Measurements from ENCODE around the gene FSTL3. TPM values are rescaled to one million over a fixed set of nuclear protein-coding genes. Genes with fewer than 3 reads are reported as not detected.
A peak's percentile ranks its signal among the peaks of the same experiment; 100 is the strongest.

Gene FSTL3
- total and polyA plus RNA-seq, 8 donors, result 7.6 to 145 (median 11.5) TPM

- Histone ChIP-seq H3K4me3 (peak overlapping the region; percentile 76 to 99), H3K27ac (peak overlapping the region in 1 of 2 donors; percentile 77)
- intact Hi-C loops (cut with DNase I), result no loop called here
These were observed 43.6 kb upstream of the FSTL3 start for GRCh38 chr19:632579-633067.

GRCh38 chr19:633068-633785 is 43.0 kb upstream of the FSTL3 start, which contains the start of gene POLRMT:
Gene POLRMT (minus strand): TSS chr19:633537. CDS start chr19:633512, 25 bp downstream.
- H3K27me3 ChIP-seq, result no peaks in the 10 kb centered on the region
- peaks cover 13 to 28% of the 10 kb centered on the region in 2 donors for H3K4me1 ChIP-seq
- H3K36me3 ChIP-seq, result peaks cover 0 to 27% of the 10 kb centered on the region in 2 donors
- no peaks in the 10 kb centered on the region for H3K9me3 ChIP-seq
- ATAC-seq, result peak; percentile 97
- intact Hi-C loops (cut with DNase I), result no loop called here
- H3K27ac ChIP-seq, result peak within 1 kb of the TSS in 1 of 2 donors; percentile 77
- DNase-seq, result peak; percentile 98 to 99 (median 98)
- TF ChIP-seq CTCF (IDR thresholded peaks at IDR 0.05), result peak in 1 of 2 donors; percentile 36
- peak within 1 kb of the TSS; percentile 76 to 99 for H3K4me3 ChIP-seq

More at GRCh38 chr19:632579-633067, 43.6 kb upstream of the FSTL3 start:
- DNase-seq (no peak), ATAC-seq (peak; percentile 19)
- peaks cover 13 to 28% of the 10 kb centered on the region in 2 donors for H3K4me1 ChIP-seq
- TF ChIP-seq CTCF (IDR thresholded peaks at IDR 0.05), result no peak
- H3K9me3 ChIP-seq, result no peaks in the 10 kb centered on the region
- H3K27me3 ChIP-seq, result no peaks in the 10 kb centered on the region
- peaks cover 0 to 33% of the 10 kb centered on the region in 2 donors for H3K36me3 ChIP-seq

- DNase-seq (no peak), ATAC-seq (peak; percentile 4)
- intact Hi-C loops (cut with DNase I), result no loop called here
- H3K9me3 ChIP-seq, result no peaks in the 10 kb centered on the region
- H3K27ac ChIP-seq, result peak overlapping the region in 1 of 2 donors; percentile 73
- TF ChIP-seq CTCF (IDR thresholded peaks at IDR 0.05), result no peak
- peak overlapping the region; percentile 76 to 99 for H3K4me3 ChIP-seq
- peaks cover 0 to 19% of the 10 kb centered on the region in 2 donors for H3K36me3 ChIP-seq
- H3K27me3 ChIP-seq, result peaks cover 0 to 6% of the 10 kb centered on the region in 2 donors
- H3K4me1 ChIP-seq, result peaks cover 17 to 34% of the 10 kb centered on the region in 2 donors
These were observed 42.2 kb upstream of the FSTL3 start for GRCh38 chr19:633786-634639.

- no peak for TF ChIP-seq CTCF (IDR thresholded peaks at IDR 0.05)
- Histone ChIP-seq H3K4me3 (no peak overlapping the region), H3K36me3 (peaks cover 0 to 8% of the 10 kb centered on the region in 2 donors), H3K27ac (no peak overlapping the region), H3K27me3 (peaks cover 0 to 17% of the 10 kb centered on the region in 2 donors), H3K4me1 (peaks cover 20 to 40% of the 10 kb centered on the region in 2 donors), H3K9me3 (no peaks in the 10 kb centered on the region)
- ATAC-seq, result no peak
- no peak for DNase-seq
- intact Hi-C loops (cut with DNase I), result no loop called here
These were observed 41.1 kb upstream of the FSTL3 start for GRCh38 chr19:634975-635652.
